ENCODE measurements around the gene SAP30BP. TPM values are rescaled to one million over a fixed set of nuclear protein-coding genes. Genes with fewer than 3 reads are reported as not detected.

The SAP30BP gene
- total RNA-seq, 1 experiment from 2014 or later, result 126 TPM

DNA sequence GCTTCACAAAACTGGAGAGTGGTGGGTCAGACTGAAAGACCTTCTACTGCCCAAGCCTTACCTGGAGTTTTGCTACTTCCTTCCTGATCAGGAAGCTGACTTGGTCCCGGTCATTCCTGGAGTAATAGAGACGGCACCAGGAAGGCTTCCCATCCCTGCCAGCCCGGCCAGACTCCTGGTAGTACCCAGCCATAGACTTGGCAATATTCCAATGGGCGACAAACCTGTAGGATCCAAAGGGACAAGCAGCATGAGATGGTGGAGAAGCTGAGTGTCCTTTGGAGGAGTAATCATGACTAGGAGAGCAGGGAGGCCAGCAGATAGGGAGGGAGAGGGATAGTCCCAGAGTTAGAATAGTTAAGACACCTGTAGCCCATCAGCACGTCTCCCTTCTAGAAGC is 8.9 kb upstream of the SAP30BP start:
- BruUV-seq (replicated peaks), result no TSS peak
- Histone ChIP-seq H3K4me3 (ENCODE audit: low read depth, low read length) (no peak overlapping the region), H3K4me1 (no peaks in the 10 kb centered on the region), H3K9me3 (no peaks in the 10 kb centered on the region), H3K36me3 (ENCODE audit: control insufficient read depth, insufficient read depth, low read length) (peaks cover 3% of the 10 kb centered on the region; the same call in 1 of the 2 replicates), H3K27me3 (replicated peaks; ENCODE audit: control insufficient read depth, insufficient read depth, low read length) (no peaks in the 10 kb centered on the region)
- no peaks in the 10 kb centered on the region for H3K4me1 Mint-ChIP-seq (ENCODE audit: low read depth, unreplicated experiment)
- CTCF ChIA-PET, result interaction anchor here (0.7 to 1.3 kb wide), 2 partner anchors 25 to 46 kb away, joined by 5 to 6 read pairs; partner anchors contain the start of gene SMIM5
- intact Hi-C loops (cut with micrococcal nuclease; ENCODE audit: unreplicated experiment), result no loop called here
- peak in 1 of 2 experiments; percentile 3 for DNase-seq
- H3K36me3 Mint-ChIP-seq (ENCODE audit: insufficient read depth, unreplicated experiment), result peaks cover 17% of the 10 kb centered on the region
- H3K4me3 Mint-ChIP-seq (ENCODE audit: unreplicated experiment), result no peak overlapping the region
- POLR2A ChIA-PET, result interaction anchor here (1.1 kb wide), 1 partner anchor 9 kb away, joined by 3 read pairs; the partner anchor contains the start of genes RECQL5 and SAP30BP
- no peaks in the 10 kb centered on the region for H3K27me3 Mint-ChIP-seq (ENCODE audit: insufficient read depth, unreplicated experiment)
- no peaks in the 10 kb centered on the region for H3K9me3 Mint-ChIP-seq (ENCODE audit: unreplicated experiment)
- no peak overlapping the region for H3K27ac Mint-ChIP-seq (ENCODE audit: unreplicated experiment)
- TF ChIP-seq, protein P1, sequence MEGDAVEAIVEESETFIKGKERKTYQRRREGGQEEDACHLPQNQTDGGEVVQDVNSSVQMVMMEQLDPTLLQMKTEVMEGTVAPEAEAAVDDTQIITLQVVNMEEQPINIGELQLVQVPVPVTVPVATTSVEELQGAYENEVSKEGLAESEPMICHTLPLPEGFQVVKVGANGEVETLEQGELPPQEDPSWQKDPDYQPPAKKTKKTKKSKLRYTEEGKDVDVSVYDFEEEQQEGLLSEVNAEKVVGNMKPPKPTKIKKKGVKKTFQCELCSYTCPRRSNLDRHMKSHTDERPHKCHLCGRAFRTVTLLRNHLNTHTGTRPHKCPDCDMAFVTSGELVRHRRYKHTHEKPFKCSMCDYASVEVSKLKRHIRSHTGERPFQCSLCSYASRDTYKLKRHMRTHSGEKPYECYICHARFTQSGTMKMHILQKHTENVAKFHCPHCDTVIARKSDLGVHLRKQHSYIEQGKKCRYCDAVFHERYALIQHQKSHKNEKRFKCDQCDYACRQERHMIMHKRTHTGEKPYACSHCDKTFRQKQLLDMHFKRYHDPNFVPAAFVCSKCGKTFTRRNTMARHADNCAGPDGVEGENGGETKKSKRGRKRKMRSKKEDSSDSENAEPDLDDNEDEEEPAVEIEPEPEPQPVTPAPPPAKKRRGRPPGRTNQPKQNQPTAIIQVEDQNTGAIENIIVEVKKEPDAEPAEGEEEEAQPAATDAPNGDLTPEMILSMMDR (IDR thresholded peaks at IDR 0.05; ENCODE audit: insufficient read depth in 1 of 2, low read depth in 1 of 2, low read length in 1 of 2, severe bottlenecking in 1 of 2, unreplicated experiment in 1 of 2), result no peak

DNA sequence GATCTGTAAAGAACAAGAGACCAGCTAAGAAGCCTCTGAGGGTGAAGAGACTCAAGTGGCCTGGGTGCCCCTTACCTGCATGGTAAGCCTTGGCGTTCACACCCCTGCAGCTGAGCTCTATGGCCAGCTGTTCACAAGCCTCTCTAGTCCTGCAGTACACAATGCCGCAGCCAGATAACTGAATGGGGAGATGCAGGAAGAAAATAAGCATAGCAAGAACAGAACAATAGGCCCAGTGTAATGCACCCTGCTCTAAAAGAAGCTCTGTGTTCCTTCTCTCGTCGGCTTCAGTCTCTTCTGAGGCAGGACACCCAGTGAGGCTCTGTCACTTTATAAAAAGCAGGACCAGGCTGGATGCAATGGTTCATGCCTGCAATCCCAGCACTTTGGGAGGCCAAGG is 5.6 kb upstream of the SAP30BP start:
- intact Hi-C loops (cut with micrococcal nuclease; ENCODE audit: unreplicated experiment), result no loop called here
- Mint-ChIP-seq H3K4me1 (ENCODE audit: low read depth, unreplicated experiment) (no peaks in the 10 kb centered on the region), H3K36me3 (ENCODE audit: insufficient read depth, unreplicated experiment) (peaks cover 19% of the 10 kb centered on the region), H3K27me3 (ENCODE audit: insufficient read depth, unreplicated experiment) (no peaks in the 10 kb centered on the region), H3K27ac (ENCODE audit: unreplicated experiment) (no peak overlapping the region), H3K4me3 (ENCODE audit: unreplicated experiment) (no peak overlapping the region), H3K9me3 (ENCODE audit: unreplicated experiment) (no peaks in the 10 kb centered on the region)
- BruUV-seq (replicated peaks), result no TSS peak
- DNase-seq, result no peak
- no peak overlapping the region for H3K4me3 ChIP-seq (ENCODE audit: low read depth, low read length)
- ChIA-PET CTCF (interaction anchor here (1.0 kb wide), 1 partner anchor 28 kb away, joined by 4 read pairs; the partner anchor contains the start of gene SMIM5), POLR2A (interaction anchor here (0.7 kb wide), 1 partner anchor 102 kb away, joined by 4 read pairs; no protein-coding TSS in a partner anchor)
- no peaks in the 10 kb centered on the region for H3K27me3 ChIP-seq (replicated peaks; ENCODE audit: control insufficient read depth, insufficient read depth, low read length)
- peaks cover 6% of the 10 kb centered on the region for H3K4me1 ChIP-seq
- TF ChIP-seq, protein P1 (IDR thresholded peaks at IDR 0.05; ENCODE audit: insufficient read depth in 1 of 2, low read depth in 1 of 2, low read length in 1 of 2, severe bottlenecking in 1 of 2, unreplicated experiment in 1 of 2), result no peak
- H3K9me3 ChIP-seq, result no peaks in the 10 kb centered on the region
- H3K36me3 ChIP-seq (ENCODE audit: control insufficient read depth, insufficient read depth, low read length), result peaks cover 3% of the 10 kb centered on the region; the same call in 1 of the 2 replicates

DNA sequence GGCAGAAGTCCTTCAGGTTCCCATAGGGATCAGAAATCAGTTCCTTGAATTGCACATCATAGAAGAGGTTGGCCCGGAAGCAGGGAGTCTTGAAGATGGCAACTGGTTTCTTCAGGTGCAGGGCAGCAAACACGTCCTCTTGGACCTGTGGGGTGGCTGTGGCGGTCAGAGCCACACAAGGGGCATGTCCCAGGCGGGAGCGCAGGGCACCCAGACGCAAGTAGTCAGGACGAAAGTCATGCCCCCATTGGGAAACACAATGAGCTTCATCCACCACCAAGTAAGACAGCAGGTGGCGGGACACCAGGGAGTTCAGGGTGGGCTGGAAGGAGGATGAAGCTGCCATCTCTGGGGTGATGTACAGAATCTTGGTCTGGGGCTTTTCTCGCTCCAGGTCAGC is 4.6 kb upstream of the SAP30BP start:
- peaks cover 6% of the 10 kb centered on the region for H3K4me1 ChIP-seq
- POLR2A ChIA-PET, result no interaction called here
- Mint-ChIP-seq H3K9me3 (ENCODE audit: unreplicated experiment) (no peaks in the 10 kb centered on the region), H3K4me1 (ENCODE audit: low read depth, unreplicated experiment) (no peaks in the 10 kb centered on the region), H3K27ac (ENCODE audit: unreplicated experiment) (no peak overlapping the region), H3K27me3 (ENCODE audit: insufficient read depth, unreplicated experiment) (no peaks in the 10 kb centered on the region), H3K36me3 (ENCODE audit: insufficient read depth, unreplicated experiment) (peaks cover 15% of the 10 kb centered on the region), H3K4me3 (ENCODE audit: unreplicated experiment) (no peak overlapping the region)
- H3K27me3 ChIP-seq (replicated peaks; ENCODE audit: control insufficient read depth, insufficient read depth, low read length), result no peaks in the 10 kb centered on the region
- BruUV-seq (replicated peaks), result no TSS peak
- intact Hi-C loops (cut with micrococcal nuclease; ENCODE audit: unreplicated experiment), result no loop called here
- DNase-seq, result peak in 1 of 2 experiments; percentile 23
- H3K9me3 ChIP-seq, result no peaks in the 10 kb centered on the region
- H3K4me3 ChIP-seq (ENCODE audit: low read depth, low read length), result no peak overlapping the region
- H3K36me3 ChIP-seq (ENCODE audit: control insufficient read depth, insufficient read depth, low read length), result no peaks in the 10 kb centered on the region; the same call in 1 of the 2 replicates
- TF ChIP-seq, protein P1 (IDR thresholded peaks at IDR 0.05; ENCODE audit: insufficient read depth in 1 of 2, low read depth in 1 of 2, low read length in 1 of 2, severe bottlenecking in 1 of 2, unreplicated experiment in 1 of 2), result no peak
- CTCF ChIA-PET, result interaction anchor here (0.9 kb wide), 1 partner anchor 85 kb away, joined by 3 read pairs; no protein-coding TSS in a partner anchor

All from Caco-2 (cell line).